ENCODE data around the gene PDE4D. TPM values are rescaled to one million over a fixed set of nuclear protein-coding genes. Genes with fewer than 3 reads are reported as not detected.

The PDE4D gene
- total RNA-seq, 1 experiment from 2014 or later = 3.3 TPM

- TF ChIP-seq OVOL2 (CRISPR knock-in tag; IDR thresholded peaks at IDR 0.05; ENCODE audit: borderline replicate concordance) = no peak
- TF ChIP-seq MAX (CRISPR knock-in tag; IDR thresholded peaks at IDR 0.05) = no peak
- no peak for TF ChIP-seq SP1 (CRISPR knock-in tag; conservative IDR thresholded peaks at IDR 0.05)
- no peak for TF ChIP-seq CBFB (CRISPR knock-in tag; IDR thresholded peaks at IDR 0.05; ENCODE audit: low read depth)
- no peak for TF ChIP-seq GTF2I (CRISPR knock-in tag; conservative IDR thresholded peaks at IDR 0.05)
- TF ChIP-seq ZNF512 (CRISPR knock-in tag; IDR thresholded peaks at IDR 0.05; ENCODE audit: borderline replicate concordance) = no peak
- no peak for TF ChIP-seq RELA (CRISPR knock-in tag; IDR thresholded peaks at IDR 0.05; ENCODE audit: borderline replicate concordance)
Observed at GRCh38 chr5:58922461-58923171, 970.9 kb downstream of the PDE4D start (continued).

- no peak for ATAC-seq
- DNase-seq (ENCODE audit: low spot score) = no peak
- Mint-ChIP-seq H3K27me3 (ENCODE audit: low read depth) (peaks cover 92% of the 10 kb centered on the region), H3K4me3 (no peak overlapping the region), H3K27ac (no peak overlapping the region), H3K36me3 (no peaks in the 10 kb centered on the region), H3K9me3 (no peaks in the 10 kb centered on the region), H3K4me1 (peaks cover 68% of the 10 kb centered on the region)
- TF ChIP-seq ATF3 (CRISPR knock-in tag; conservative IDR thresholded peaks at IDR 0.05) (no peak), TEAD1 (CRISPR knock-in tag; IDR thresholded peaks at IDR 0.05) (no peak)
- ChIA-PET POLR2A (no interaction called here), CTCF (no interaction called here)
Observed at GRCh38 chr5:58921159-58921558, 972.4 kb downstream of the PDE4D start.

- no peak for ATAC-seq
- peaks cover 66% of the 10 kb centered on the region for H3K4me1 Mint-ChIP-seq
Observed at GRCh38 chr5:58919833-58920232, 973.7 kb downstream of the PDE4D start.

More at GRCh38 chr5:58919833-58920232, 973.7 kb downstream of the PDE4D start:
- H3K27ac Mint-ChIP-seq = no peak overlapping the region
- no peaks in the 10 kb centered on the region for H3K36me3 Mint-ChIP-seq
- ChIA-PET POLR2A (no interaction called here), CTCF (interaction anchor here (0.9 to 1.2 kb wide), 2 partner anchors 28 to 33 kb away, joined by 3 to 9 read pairs; no protein-coding TSS in a partner anchor)
- no peaks in the 10 kb centered on the region for H3K9me3 Mint-ChIP-seq
- H3K27me3 Mint-ChIP-seq (ENCODE audit: low read depth) = peaks cover 94% of the 10 kb centered on the region
- TF ChIP-seq HMGXB4 (CRISPR knock-in tag; IDR thresholded peaks at IDR 0.05) (no peak), TEAD1 (CRISPR knock-in tag; IDR thresholded peaks at IDR 0.05) (no peak), MAX (CRISPR knock-in tag; IDR thresholded peaks at IDR 0.05) (no peak), JUN (CRISPR knock-in tag; IDR thresholded peaks at IDR 0.05) (no peak), PRRX2 (CRISPR knock-in tag; IDR thresholded peaks at IDR 0.05) (no peak)
- no peak for DNase-seq (ENCODE audit: low spot score)
- H3K4me3 Mint-ChIP-seq = no peak overlapping the region

Small RNA genes lying within 50 kb of the gene (microRNA-seq; reads per million reads assigned to microRNA genes)
- 1.4 reads per million for gene MIR582 (ENCODE audit: borderline number of aligned reads)
